Bone marrow (tissue), 2 donors: ENCODE data around the gene TUT4.

ENCODE experiments used
- DNase-seq, 2 donors: peaks; one replicate each; lab custom pipeline; 2025; lab: John Stamatoyannopoulos, UW

The TUT4 gene

DNA sequence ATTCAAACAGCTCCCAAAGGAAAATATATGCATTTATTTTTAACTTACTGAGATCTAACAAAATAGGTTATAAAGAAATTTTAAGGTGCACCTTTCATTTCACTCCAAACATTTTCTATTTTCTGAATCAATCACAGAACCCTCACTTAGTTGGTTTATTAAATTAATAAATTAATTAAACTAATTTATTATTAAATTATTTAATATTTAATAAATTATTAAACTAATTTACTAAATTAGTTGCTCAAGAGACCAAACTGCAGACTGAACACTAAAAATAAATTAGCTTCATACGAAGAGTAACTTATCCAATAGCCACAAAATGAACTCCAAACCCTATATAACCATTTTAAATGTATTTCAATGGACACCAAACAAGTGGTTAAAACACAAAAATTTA lies 80.5 kb downstream of the TUT4 start:
- DNase-seq, result no peak

- DNase-seq, result no peak
Observed at GRCh38 chr1:52469108-52469507, 83.8 kb downstream of the TUT4 start.

- no peak for DNase-seq
Observed at GRCh38 chr1:52463891-52464290, 89.0 kb downstream of the TUT4 start.

DNA sequence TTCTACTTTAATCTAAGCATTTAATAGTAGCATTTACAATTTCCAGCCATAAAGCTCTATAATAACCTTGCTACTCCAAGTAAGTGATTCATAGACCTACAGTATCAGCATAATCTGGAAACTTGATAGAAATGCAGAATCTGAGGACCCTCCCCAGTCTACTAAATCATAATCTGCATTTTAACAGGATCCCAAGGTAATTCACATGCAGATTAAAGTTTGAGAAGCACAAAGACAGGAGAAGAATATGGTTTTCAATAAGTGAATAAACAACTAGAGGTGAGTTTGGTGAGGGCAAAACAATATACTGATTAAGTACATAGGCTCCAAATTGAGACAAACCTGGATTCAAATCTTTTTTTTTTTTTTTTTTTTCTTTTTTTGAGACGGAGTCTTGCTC lies 91.1 kb downstream of the TUT4 start:
- no peak for DNase-seq

- DNase-seq, result no peak
Observed at GRCh38 chr1:52460694-52461093, 92.2 kb downstream of the TUT4 start.

- no peak for DNase-seq
Observed at GRCh38 chr1:52455686-52456085, 97.2 kb downstream of the TUT4 start.

DNA sequence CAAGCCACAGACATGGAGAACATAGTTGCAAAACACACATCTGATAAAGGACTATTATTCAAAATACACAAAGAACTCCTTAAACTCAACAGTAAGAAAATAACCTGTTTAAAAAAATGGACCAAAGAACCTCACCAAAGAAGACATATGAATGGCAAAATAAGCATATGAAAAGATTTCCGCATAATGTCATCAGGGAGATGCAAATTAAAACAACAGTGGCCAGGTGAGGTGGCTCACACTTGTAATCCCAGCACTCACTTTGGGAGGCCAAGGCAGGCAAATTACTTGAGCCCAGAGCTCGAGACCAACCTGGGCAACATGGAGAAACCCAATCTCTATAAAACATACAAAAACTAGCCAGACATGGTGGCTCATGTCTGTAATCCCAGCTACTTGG lies 98.1 kb downstream of the TUT4 start:
- DNase-seq, result no peak

DNA sequence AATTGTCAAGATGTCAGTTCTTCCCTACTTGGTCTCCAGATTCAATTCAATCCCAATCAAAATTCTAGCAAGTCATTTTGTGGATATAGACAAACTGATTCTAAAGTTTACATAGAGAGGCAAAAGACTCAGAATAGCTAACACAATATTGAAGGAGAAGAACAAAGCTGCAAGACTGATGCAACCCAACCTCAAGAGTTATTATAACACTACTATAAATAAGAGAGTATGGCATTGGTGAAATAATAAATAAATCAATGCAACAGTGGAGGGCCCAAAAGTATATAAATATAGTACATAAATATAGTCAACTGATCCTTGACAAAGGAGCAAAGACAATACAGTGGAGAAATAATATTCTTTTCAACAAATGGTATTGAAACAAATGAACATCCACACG lies 98.8 kb downstream of the TUT4 start:
- no peak for DNase-seq

- DNase-seq, result no peak
Observed at GRCh38 chr1:52444463-52444862, 108.4 kb downstream of the TUT4 start.

DNA sequence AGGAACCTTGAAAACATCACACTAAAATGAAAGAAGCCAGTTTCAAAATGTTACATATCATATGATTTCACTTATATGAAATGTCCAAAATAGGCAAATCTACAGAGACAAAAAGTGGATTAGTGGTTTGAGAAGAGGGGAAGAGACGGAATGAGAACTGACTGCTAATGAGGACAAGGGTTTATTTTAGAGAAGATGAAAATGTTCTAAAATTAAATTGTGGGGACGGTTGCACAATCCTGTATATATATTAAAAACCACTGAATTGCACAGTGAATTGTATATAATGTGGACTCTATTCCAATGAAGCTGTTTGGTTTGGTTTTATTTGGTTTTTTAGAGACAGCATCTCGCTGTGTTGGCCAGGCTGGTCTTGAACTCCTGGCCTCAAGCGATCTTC lies 112.9 kb downstream of the TUT4 start:
- DNase-seq, result no peak

- DNase-seq, result no peak
Observed at GRCh38 chr1:52436817-52437216, 116.1 kb downstream of the TUT4 start.

DNA sequence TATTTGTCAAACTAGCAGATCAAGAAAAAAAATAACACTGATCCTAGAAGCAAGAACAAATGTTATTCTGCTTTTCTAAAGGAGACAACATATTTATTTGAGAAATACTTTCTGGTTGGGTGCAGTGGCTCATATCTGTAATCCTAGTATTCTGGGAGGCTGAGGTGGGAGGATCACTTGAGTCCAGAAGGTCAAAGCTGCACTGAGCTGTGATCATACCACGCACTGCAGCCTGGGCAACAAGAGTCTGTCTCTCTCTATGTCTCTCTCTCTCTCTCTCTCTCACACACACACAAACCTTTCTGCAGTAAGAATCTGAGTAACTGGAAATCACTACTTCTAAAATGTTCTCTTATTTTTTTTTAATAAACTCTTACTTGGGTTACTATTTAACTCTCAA lies 117.2 kb downstream of the TUT4 start:
- DNase-seq, result no peak

- DNase-seq, result no peak
Observed at GRCh38 chr1:52435211-52435610, 117.7 kb downstream of the TUT4 start.

GRCh38 chr1:52432807-52433206 lies 120.1 kb downstream of the TUT4 start:
- no peak for DNase-seq

GRCh38 chr1:52427152-52427551 lies 125.7 kb downstream of the TUT4 start:
- DNase-seq, result no peak

DNA sequence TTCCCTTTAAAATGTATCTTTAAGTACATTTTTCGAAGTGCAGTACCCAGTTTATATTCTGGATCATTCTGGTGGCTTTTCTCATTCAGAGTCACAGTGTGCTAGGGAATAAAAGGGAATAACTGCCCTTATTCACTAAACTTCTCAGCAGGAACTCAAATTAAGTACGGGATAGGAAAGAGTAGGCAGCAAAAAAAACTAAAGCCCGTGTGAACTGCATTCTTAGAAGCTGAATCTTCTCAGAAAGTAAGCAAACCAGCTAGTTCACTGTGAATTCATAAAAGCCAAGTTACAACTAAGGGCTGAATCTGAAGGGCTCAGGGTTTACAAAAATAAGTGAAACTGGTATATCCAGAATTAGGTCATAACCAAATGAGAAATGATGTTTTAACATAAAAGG lies 126.5 kb downstream of the TUT4 start:
- DNase-seq, result no peak

DNA sequence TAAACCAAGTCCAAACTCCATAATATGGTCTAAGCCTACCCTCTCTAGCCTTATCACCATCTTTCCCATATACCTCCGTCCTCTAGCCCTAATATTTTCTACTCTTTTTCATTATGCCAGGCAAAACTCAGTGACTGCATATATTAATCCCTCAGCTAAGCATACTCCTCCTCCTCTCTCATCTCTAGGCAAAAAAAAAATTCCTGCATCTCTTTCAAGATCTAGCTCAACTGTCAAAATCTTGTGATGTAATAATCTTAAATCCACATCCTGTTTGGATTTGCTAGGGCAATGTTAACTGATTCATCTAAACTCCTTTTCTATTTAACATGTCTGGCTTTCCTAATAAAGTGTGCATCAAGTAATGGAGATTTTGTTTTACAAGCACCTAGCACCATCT lies 128.1 kb downstream of the TUT4 start:
- no peak for DNase-seq

GRCh38 chr1:52424231-52424636 lies 128.7 kb downstream of the TUT4 start:
- peak in 1 of 2 donors; percentile 95 for DNase-seq

GRCh38 chr1:52423771-52424170 lies 129.1 kb downstream of the TUT4 start:
- DNase-seq, result peak in 1 of 2 donors; percentile 57

GRCh38 chr1:52423055-52423454 lies 129.8 kb downstream of the TUT4 start:
- no peak for DNase-seq

DNA sequence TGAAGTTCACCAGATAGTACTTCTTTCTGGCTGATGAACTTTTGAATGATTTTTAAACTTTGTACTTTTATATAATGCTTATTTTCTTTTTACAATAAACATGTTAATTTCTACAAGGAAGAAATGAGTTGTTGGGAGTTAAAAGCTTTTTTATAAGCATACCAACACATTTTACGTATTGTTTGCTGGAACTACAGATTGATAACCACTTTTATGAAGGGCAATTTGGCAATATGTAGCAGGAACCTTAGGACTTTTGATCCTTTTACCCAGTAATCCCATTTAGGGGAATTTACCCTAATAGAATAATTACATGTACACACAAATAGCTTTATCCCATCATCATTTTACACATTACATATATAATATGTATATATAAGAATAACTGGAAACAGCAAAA lies 132.2 kb downstream of the TUT4 start:
- DNase-seq, result no peak

- no peak for DNase-seq
Observed at GRCh38 chr1:52416811-52417210, 136.1 kb downstream of the TUT4 start.

- no peak for DNase-seq
Observed at GRCh38 chr1:52414942-52415341, 137.9 kb downstream of the TUT4 start.

- DNase-seq, result no peak
Observed at GRCh38 chr1:52413410-52413989, 139.4 kb downstream of the TUT4 start.

GRCh38 chr1:52404975-52405338 lies 147.9 kb downstream of the TUT4 start:
- DNase-seq, result no peak
